ENCODE measurements around the gene P2RY1.
A peak's percentile ranks its signal among the peaks of the same experiment; 100 is the strongest.

The P2RY1 gene, protein sequence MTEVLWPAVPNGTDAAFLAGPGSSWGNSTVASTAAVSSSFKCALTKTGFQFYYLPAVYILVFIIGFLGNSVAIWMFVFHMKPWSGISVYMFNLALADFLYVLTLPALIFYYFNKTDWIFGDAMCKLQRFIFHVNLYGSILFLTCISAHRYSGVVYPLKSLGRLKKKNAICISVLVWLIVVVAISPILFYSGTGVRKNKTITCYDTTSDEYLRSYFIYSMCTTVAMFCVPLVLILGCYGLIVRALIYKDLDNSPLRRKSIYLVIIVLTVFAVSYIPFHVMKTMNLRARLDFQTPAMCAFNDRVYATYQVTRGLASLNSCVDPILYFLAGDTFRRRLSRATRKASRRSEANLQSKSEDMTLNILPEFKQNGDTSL

DNA sequence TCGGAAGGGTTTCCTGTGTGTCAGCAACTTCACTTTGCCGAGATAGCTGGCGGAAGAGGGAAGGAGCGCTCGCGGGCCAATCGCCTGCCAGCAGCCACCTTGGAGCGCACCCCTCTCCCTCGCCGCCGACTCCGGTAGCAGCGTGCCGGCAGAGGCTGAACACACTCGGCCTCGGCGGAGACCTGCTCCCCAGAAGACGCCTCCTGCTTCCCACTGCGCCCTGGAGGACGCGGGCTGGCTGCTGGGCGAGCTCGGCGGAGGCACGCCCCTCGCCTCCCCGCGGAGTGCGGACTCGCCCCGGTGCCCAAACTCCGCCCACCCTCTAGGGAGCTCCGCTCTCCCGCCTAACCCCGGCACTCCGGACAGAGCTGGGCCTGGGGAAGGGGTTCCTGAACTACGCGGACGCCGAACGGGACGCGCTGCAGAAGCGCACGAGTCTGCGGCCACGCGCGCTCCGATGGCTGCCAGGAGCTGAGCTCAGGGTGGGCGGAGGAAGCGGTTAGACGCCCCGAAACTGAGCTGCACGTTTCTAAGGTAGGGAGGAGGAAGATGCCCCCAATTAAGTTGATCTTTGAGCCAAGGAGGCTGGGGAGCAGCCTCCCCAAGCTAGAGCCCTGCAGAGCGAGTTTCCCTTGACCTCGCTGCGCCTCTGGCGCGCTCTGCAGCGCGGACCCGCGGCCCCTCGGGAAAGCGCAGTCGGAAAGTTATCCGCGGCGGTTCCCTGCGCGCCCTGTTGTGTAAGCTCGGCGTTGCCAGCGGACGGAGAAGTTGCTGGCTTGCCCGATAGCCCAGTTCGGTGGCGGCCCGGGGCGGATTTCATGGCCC is at the start of gene P2RY1:
Gene P2RY1 (plus strand): TSS at position 356 of the 825 bp plus-strand sequence. CDS start 652 bp downstream, outside the sequence.
- FAIRE-seq (no peak), DNase-seq (ENCODE audit: low spot score) (peak; percentile 72)

DNA sequence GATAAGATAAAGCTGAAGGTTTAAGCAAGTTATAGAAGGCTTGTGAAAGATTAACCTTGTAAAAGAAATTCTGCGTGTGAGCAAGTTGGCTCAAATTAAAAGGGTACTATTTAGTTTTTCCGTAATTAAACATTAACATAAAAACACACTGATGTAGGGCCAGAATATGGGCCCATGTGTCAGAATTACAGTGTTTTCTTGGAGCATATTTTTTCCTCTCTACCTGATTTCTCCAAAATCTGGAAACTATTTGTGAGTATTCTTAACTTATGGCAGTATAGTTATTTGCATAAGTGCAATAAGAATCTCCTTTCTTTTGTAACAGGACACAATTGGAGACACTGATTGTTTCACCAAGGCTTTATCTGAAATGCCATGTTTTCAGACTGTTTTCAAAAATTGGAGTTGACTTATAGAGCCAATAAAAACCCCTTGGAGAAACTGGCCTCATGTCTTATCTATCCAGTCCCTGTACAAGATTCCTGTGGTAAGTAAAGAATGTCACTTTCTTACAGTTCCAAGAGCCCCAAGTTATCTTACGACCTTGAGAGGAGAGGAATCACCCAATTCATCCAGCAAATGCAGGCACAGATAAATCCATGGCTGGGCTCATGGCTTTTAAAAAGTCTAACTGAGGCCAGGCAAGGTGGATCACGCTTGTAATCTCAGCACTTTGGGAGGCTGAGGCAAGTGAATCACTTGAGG is 47.8 kb upstream of the P2RY1 start:
- FAIRE-seq = no peak

DNA sequence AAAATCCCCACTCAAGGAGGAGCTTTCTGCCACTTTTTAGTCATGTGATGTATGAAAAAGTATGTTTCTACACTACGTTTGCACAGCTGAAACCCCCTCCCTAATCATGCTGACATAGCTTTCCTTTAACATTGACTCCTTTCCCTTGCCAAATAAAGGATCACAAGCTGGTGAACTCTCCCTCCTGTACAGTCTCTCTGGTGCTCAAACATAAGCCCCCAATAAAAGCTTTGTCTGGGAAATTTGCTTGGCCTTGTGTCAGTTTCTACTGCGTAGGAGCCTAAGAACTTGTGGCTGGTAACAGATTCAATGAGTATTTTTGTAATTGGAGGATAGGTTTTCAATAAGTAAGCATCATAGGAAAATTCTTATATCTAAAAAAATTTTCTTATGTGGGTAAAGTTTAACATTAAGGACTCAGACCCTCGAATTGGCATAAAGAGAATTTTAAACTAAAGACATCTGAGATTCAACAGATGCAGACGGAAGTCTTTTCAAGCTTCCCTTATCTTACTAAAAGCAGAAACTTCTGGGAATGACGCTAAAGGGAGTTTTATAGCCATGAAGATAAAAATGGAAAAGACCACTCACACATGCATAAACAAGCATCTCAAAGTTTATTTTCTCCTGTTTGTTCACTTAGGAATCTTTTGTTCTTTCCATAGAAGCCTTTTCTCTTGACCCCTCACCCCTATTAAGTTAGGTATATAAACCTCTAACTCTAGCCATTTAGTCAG is 44.1 kb upstream of the P2RY1 start:
- FAIRE-seq = no peak

More for the DNA sequence above, 47.8 kb upstream of the P2RY1 start:
- DNase-seq (ENCODE audit: low spot score) = no peak

DNA sequence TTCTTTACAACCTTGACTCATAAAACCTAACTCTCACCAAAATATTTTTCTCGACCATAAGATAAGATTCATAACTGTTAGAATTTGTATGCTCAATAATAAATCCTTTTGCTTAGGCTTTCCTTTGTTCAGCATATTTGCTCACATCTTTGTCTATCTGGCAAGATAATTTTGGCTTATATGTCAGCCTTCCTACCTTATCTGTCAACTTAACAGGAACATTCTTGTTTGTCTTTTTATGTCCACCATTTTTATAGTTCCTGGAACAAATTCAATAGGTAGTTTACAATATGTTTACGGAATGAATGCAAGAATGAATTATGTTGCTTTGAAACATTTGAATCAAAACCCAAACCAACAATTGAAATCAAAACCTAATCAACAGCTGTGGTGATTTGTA is 41.0 kb upstream of the P2RY1 start:
- no peak for DNase-seq (ENCODE audit: low spot score)
- FAIRE-seq = no peak

More for the DNA sequence above, 44.1 kb upstream of the P2RY1 start:
- DNase-seq (ENCODE audit: low spot score) = no peak

DNA sequence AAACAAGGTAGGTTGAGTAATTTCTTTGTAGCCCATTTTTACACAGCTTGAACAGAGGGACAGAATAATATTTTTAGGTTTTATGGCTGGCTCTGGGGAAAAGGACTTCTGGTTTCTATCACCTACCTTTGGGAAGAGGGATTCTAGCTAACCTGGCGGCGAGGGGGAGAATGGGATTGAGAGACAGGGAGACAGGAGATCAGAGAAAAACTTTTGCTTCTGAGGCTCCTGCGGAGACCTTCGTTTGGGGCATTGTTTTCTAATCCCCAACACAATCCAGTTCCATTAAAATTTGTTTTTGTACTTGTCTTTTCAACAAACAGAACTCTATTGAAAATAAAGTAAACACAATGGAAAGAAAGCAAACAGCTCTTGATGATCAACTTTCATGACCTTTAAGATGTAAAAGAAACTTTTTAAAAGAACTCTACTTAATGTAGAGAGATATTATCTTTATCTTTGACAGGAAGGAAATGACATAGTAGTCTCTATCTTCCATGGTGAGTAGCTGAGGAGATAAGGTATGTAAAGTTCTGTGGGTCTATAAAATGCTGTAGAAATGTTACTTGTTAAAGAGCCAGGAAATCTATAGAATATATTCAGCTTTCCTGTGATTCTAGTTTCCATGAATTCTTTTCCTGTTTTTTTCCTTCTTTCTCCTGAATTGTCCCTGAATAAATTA is 37.0 kb upstream of the P2RY1 start:
- no peak for DNase-seq (ENCODE audit: low spot score)
- no peak for FAIRE-seq

DNA sequence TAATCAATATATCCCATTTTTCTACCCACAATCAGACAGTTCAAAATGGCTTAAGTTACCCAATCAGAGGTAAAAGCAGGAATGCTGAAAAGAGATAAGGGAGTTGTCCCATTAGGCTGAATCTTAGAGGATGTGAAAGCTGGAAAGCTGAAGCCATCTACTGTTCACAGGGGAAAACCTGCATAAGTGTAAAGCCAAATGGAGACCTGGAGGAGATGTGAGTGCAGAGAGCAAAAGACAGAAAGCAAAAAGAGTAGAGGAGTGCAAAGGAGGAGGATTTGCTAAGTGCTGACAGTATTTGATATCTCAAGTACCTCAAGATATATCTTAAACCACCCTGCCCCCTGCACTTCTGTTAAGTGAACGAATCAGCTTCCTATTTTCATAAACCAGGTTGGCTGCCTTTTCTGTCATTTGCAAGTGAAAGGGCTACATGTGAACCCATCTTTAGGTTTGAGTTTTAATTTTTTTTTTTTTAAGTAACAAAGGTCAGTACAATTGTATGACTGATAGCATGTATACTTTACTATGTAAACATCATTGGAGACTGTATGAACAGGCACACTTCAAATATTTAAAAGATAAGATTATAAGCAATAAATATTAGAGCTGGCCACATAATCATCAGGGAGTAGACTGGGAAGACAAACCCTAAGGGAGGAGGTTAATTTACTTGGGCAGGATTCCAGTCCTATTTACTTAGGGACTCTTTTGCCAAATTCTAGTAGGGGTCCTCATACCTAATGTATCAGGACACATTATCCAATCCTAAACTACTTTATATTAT is 22.8 kb upstream of the P2RY1 start:
- FAIRE-seq (no peak), DNase-seq (ENCODE audit: low spot score) (no peak)

DNA sequence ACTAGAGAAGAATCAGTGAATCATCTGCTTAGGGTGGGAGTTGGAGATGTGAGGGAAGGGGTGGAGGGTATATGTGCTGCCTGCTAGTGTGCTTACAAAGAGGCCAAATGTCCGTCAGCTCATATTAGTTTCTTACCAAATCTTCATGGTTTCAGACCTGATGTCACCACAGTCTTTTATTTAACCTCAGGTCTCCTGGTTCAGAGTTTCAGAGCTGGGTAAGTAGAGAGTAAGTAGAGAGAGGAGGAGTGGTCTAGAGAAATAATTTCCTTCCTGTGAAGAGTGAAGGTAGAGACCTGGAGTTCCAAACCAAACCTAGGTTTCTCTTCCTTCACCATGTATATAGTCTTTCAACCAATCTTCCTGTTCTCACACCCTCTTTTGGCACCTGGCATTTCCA is 17.5 kb upstream of the P2RY1 start:
- FAIRE-seq (no peak), DNase-seq (ENCODE audit: low spot score) (no peak)

DNA sequence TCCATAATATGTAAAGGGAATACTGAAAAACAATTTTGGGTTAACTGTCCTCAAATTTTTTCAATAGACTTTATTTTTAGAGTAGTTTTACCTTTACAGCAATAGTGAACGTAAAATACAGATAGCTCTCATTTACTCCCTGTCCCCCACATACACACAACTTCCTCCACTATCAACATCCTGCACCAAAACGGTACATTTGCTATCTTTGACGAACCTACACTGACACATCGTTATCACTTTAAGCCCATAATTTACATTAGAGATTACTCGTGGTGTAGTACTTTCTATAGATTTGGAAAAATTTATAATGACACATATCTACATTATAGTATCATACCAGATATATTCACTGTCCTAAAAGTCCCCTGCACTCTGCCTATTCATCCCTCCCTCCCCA is 16.9 kb upstream of the P2RY1 start:
- FAIRE-seq (no peak), DNase-seq (ENCODE audit: low spot score) (no peak)

DNA sequence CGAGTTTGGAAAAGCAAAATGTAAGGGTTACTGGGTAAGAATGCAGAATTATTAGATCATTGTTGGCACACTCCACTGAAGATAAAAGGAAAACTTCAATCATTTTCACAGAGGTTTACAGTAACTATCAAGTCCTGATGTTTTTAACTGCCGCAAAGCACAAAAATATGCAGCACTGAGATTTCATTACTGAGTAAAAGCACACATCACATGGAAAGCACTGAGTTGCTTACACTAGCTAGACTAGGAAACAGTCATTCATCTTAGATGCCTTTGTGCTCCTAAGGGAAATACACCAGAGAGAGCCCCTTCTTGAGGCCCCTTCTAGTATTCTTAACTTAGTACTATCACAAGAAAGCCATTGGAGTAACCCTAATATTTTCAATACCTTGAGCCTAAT is 11.8 kb upstream of the P2RY1 start:
- no peak for FAIRE-seq
- no peak for DNase-seq (ENCODE audit: low spot score)

DNA sequence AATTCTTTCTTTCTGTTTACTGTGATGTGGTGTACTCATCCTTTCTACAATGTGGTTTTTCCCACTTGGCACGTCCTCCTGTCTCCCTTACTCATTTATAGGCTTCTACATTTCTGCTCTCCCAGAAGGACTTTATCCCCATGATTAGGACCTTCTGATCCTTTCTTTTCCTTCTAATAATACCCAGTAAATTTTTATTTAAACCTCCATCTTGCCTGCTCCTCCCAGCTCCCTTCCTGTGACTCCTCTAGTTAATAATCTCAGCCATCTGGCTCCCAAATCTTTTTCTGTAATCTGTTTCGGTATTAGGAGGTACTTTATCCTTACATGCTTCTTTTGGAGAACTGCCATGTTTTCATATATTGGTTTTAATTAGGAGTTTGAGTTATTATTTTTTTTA is 11.2 kb upstream of the P2RY1 start:
- FAIRE-seq (no peak), DNase-seq (ENCODE audit: low spot score) (no peak)

DNA sequence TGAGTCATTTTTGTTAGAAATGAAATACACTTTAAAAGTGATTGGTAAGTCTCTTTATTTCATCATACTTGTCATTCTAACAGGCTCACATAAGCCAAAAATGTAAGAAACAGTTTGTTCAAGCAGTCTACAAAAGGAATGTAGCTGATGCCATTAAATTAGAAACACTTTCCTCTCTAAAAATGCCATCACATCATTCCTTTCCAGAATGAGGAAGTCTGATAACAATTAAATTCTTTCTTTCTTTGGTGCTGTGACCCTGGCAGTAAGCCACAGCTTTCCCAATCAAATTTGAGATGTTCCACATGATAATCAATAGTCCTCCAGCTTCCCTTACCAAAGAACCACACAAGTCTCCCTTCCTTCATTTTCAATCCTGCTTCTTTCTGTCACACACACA is 9.4 kb upstream of the P2RY1 start:
- no peak for FAIRE-seq

DNA sequence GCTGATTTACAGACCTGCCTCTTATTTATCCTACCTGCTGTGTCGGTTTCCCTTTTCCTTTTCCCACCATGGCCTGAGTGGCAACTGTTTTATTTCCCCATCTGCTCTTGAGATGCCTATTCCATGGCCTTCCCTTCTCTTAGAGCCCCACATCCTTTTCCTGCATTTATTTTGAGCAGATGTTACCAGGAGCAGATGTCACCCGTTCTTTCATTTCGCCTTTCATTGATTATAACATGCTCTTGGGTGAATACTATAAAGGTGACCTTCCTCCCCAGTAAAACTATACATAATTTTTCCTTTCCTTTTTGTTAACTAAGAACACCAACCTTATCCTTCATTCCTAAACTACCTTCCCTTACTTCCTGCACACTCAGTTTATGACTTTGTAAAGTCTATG is 8.5 kb upstream of the P2RY1 start:
- DNase-seq (ENCODE audit: low spot score) (no peak), FAIRE-seq (no peak)

More for the DNA sequence above, 9.4 kb upstream of the P2RY1 start:
- no peak for DNase-seq (ENCODE audit: low spot score)

DNA sequence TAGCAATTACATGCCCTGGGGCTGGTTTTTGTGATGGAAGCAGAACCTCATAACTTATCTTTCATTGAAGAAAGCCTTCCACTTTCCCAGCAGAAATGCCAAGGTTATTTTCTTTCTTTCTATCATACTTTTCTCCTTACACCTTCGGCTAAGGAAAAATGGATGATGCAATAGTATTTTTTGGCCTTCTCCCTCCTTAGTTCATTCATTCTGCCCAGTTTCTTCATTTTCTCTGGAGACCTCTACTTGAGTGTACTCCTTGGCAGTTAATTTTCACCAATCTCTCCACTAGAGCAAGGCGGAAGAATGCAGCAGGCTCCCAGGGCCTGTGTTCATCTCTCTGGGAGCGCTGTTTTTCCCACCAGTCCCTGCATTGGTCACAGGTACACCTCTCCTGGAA is 7.6 kb upstream of the P2RY1 start:
- no peak for FAIRE-seq
- DNase-seq (ENCODE audit: low spot score) = no peak

DNA sequence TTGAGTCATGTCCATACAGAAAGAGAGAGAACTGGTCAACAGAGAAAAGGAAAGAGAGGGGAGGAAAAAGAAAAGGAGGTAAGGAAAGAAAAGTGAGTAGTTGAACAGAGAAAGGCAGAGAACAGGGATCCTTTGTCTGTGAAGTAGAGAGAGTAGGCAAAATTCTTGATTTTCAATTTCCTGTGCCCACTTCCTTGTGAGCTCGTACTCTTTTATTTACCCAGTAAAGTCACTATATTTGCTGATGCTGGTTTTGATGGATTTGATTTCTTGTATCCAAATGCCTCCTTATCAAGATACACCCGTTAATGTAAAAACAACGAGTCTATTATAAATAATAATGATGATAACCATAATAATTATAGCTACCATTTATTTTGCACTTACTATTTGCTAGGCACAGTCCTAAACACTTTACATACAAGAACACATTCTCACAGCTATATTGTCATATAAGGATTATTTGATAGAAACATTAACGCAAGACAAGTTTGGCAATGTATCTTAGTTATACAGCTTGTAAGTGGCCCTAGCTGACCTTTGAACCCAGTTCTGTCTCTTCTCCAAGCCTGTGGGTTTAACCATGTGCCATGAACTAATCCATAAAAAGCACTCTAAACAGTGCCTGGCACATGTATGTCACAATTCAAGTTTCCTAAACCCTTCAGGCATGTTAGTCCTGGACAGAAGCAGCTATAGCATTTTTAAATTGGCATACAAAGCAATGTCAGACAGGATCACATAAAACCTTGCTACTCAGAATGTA is 6.7 kb upstream of the P2RY1 start:
- no peak for DNase-seq (ENCODE audit: low spot score)
- FAIRE-seq = no peak

DNA sequence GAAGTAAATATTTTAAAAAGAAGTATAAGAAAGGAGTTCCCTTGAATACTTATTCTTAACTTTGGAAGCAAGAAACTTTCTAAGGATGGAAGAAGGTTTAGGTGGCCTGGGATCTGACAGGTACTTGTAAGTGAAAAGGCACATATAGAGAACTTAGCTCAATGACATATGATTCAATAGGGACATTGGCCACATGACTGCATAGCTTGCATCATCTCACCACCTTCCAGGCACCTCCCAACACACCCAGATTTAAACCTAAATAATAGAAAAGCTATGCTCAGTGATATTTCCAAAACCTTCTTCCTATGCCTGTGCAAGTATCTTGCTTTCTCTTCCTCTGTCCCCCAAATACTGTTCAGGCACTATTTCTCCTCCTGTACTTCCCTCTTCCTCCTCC is 4.7 kb upstream of the P2RY1 start:
- FAIRE-seq (no peak), DNase-seq (ENCODE audit: low spot score) (no peak)

DNA sequence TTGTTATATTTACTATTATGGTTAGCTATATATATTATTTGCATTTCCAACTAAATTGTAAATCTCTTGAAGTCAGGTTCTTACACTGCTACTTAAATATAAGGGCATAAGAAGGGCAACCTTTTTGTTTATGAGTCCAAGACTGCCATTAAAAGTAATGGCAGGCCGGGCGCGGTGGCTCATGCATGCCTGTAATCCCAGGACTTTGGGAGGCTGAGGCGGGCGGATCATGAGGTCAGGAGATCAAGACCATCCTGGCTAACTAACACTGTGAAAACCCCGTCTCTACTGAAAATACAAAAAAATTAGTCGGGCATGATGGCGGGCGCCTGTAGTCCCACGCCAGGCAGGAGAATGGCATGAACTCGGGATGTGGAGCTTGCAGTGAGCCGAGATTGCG is 2.9 kb upstream of the P2RY1 start:
- DNase-seq (ENCODE audit: low spot score) (no peak), FAIRE-seq (no peak)

DNA sequence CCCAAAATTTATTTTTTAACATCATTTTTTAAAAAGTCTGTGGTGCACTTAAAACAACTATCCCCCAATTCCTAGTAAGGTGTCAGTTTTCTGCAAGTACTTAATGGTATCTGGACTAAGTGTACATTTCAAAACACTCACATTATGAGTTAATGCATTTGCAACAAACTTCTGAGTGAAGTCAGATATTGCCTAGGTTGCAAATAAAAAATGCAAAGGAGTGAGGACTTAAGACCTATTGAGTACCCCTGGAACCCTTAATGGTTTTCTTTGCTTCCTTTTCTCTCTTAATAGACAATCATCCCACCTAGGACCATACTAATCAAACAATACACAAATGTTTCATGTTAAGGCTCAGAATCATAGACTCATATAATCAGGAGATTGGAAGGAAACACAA is 1.8 kb upstream of the P2RY1 start:
- DNase-seq (ENCODE audit: low spot score) (no peak), FAIRE-seq (no peak)

DNA sequence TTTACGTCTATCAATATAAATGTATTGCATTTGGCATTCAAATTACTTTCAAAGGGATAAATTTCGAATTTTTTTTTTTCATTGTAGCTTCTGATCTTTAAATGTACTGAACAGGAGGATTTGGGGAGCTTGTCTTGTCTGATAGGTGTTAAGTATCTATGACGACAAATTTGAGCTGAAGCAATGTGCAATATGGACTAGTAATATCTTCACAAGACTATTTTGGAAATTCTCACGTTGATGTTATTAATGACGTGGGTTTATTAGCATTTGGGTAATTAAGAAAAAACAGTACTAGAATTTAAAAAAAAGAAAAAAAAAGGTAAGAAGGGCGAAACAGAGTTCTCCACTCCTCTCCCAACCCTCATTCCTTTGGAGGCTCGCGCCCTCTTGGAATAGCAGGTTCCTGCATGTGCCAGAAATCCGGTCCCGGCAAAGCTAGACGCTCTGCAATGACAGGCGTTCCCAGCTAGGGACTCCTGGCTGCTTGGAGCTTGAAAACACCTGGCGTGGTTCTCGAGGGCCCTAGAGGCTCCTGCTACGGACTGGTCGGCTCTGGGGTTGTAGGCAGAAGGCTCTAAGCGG is 648 bp upstream of the P2RY1 start:
- FAIRE-seq = no peak
- DNase-seq (ENCODE audit: low spot score) = no peak

DNA sequence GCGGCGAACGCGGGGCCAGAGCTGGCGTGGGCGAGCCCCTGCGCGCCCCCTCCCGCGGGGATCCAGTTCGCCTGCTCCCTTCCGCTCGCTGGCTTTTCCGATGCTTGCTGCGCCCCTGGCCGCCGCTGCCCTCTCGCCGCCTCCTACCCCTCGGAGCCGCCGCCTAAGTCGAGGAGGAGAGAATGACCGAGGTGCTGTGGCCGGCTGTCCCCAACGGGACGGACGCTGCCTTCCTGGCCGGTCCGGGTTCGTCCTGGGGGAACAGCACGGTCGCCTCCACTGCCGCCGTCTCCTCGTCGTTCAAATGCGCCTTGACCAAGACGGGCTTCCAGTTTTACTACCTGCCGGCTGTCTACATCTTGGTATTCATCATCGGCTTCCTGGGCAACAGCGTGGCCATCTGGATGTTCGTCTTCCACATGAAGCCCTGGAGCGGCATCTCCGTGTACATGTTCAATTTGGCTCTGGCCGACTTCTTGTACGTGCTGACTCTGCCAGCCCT is 721 bp downstream of the P2RY1 start:
- DNase-seq (ENCODE audit: low spot score) = peak; percentile 25
- no peak for FAIRE-seq
